CD4-positive, alpha-beta T cell treated with Interleukin-12 subunit alpha and Interleukin-12 subunit beta, for 1 hour (primary cell): ENCODE measurements around the gene RNF166.

ENCODE experiments used
- DNase-seq: peaks from one replicate; pipeline ENCODE4 v3.0.0-alpha.2; 2020

The RNF166 gene

DNA sequence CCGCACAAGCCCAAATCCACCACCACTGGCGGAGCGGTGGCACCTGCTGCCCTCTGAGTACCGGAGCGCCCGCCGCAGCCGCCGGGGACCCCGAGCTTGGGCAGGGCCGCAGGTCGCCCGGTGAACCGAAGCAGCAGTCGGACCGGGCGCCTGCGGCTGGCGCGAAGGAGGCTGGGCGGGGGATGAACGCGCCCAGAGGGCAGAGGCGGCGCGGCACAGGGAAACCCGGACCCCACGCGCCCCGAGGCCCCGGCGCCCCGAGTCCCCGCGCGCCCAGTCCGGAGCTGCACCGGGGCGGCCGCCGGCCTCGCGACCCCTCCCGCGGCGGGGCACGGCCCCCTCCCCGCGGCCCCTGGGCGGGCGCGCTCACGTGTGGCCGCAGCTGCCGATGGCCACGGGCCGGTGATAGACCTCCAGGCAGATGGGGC lies 393 bp downstream of the RNF166 start:
- DNase-seq, result peak; percentile 20

- peak; percentile 43 for DNase-seq
Measured at GRCh38 chr16:88705076-88705684, 1.0 kb downstream of the RNF166 start.

DNA sequence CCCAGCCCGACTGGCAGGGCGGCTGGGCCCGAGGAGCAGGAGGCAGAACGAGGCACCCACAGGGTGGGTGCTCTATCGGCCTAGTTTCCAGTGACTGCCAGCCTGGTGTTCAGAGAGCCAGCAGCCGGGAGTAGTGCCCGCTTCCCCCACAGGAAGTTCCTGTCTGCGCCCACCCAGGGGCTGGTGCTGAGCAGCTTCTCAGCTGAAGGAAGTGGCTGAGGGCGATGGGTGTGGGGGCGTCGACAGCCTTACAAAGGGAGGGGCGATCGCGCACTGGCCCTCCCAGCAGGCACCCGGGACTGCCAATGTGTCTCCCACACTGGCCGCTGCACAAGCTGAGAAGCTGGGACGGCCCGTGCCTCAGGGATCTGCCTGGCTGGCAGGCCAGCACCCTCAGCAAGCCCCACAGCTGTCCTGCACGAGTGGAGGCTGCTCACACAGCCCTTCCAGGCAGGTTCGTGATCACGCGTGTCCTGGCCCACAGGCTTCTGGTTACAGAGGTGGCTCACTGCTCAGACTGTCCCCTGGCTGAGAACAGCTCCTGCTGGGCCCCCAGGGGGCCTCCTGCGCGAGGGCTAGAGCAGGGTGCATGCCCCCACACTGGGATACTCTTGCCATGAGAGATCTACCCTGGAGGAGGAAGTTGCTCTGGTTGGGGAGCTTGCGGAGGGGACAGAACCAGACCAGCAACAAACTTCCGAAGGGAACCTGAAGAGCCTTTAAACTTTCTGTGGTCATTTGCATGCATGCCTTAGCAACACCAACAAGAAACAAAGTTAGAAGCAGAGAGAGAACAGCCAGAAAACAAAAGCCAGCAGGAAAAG lies 2.5 kb downstream of the RNF166 start:
- peak; percentile 76 for DNase-seq

DNA sequence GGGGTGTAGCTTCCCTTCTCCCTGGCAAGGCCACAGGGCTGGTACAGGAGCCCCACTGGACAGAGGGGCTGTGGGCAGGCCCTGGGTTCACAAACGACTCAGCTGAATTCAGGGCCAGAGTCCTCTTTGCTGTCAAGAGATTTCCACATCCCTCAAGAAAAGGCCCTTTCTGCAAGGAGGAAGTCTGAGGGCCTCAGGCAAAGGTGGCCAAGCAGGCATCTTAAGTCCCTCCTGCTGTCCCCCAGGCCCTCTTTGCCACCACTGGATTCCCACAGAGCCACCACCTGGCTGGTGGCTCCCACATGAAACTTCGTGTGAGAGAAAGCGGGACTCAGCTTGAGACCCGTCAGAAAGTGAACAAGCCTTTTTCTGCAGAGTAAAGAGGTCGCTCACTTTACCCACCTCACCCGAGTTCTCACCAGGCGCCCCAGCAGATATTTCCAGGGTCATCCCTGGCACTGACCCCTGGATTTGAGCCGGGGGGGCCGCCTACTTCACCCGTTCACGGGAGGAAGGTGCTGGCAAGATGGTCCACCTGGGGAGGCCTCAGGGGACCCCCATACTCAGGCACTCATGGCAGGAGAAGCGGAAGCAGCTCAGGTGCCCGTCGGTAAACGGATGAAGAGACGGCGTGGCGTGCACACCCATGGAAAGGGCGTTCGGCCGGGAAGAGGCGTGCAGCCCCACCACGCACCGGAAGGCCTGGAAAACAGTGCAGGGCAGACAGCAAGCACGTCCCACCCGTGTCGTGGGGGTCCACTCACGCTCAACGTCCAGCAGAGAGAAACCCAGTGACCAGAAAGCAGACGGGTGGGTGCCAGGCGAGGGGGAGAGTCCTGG lies 3.6 kb downstream of the RNF166 start:
- peak; percentile 10 for DNase-seq

DNA sequence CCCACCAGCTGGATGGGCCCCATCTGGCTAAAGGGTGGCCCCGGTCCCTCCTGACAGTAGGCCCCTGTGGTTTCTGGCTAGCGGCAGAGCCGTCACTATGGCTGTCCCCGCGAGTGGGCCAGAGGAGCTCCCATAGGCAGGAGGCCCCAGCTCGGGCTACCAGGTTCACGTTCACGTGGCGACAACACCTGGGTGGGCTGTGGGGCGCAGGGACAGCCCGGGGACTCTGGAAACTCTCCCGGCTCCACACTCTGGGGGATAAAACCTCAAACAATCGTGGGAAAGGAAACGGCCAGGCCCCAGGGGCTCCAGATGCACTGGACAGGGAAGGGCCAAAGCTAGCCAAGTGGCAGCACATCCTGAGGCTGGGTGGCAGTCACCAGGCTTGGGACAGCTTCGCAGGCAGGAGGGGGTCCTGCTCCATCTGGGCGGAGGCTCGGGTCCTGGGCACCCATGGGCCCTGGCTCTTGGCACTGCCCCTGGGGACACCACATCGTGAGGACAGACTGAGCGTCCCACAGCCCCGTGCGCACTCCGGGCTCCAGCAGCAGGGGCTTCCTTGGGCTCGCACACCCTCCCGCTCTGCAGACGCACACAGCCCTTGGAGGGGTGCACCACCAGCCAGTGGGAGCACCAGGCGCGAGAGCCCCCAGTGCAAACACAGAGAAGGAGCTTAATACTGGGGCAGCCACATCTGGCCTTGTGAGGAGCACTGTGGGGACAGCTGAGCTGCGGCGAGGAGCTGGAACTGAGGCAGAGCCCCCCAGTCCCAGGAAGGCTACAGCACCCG lies 4.4 kb downstream of the RNF166 start:
- peak; percentile 18 for DNase-seq

DNA sequence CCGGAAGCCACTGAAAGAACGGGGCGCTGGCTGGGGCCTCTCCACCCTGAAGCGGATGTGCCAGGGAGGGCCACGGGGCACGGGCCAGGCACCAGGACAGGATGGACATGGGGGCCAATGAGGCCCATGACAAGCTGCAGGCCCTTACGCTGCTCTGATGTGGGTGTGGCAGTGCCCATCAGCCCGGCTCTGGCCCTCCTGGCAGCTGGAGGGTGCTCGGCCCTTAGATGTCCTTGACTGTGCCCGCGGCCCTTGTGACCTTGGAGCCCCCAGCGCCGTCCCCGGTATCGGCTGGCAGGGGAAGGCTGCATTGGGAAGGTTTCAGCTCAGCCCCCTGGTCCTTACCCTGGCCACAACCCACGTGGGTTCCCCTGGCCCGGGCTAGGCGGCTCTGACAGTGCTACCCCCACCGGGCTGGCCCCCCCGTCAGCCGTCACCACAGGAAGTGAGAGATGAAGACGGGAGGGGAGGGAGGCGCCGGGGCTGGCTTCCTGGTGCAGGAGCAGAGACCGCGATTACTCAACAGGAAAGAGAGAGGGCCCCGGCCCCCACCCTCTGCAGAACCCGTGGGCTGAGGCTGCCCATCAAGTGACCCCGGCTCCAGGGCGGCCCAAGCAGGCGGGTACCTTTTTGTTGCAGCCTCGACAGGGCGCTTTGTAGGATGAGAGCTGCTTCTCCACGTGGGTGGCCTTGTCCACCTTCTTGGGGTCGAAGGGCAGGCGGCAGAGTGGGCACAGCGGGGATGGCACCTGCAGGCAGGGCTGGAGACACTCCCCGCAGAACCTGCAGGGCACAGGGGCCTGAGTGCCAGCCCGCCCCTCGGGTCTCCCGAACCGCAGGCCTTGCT lies 5.3 kb downstream of the RNF166 start:
- DNase-seq, result peak; percentile 94

GRCh38 chr16:88700322-88700635 lies 5.9 kb downstream of the RNF166 start:
- no peak for DNase-seq

DNA sequence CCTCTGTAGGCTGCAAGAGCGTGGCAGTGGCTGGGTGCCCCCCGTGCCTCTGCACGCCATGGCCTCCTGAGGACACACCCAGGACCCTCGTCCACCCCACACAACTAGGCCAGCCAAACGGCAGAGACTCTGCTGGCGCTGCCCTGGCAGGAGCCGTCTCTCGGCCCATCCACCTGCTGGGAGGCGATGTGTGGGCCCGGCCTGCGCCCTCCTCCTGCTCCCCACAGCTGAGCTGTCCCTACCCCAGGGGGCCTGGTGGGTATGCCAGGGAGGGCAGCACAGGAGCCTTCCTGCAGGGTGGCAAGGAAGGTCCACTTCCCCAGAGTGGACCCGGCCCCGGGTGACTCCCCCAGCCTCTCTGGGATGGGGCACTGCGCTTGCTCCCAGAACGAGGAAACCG lies 7.0 kb downstream of the RNF166 start:
- no peak for DNase-seq

DNA sequence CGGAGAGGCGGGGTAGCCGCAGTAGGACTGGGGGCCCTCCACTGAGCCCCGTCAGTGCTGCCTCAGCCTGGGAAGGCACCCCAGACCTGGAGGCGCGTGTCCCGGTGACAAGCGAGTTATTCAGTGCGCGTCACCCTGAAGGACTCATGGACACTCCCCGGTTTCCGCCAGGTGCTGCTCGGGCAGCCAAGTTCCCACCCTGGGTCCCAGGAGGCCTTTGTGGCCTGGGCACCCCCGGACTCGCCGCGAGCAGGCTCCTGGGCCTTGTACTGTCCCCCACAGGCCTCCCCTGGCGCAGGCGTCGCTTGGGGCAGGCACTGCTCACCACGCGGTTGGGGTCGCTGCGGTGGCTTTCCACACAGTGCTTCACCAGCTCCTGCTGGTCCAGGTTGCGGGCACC lies 7.6 kb downstream of the RNF166 start:
- no peak for DNase-seq

DNA sequence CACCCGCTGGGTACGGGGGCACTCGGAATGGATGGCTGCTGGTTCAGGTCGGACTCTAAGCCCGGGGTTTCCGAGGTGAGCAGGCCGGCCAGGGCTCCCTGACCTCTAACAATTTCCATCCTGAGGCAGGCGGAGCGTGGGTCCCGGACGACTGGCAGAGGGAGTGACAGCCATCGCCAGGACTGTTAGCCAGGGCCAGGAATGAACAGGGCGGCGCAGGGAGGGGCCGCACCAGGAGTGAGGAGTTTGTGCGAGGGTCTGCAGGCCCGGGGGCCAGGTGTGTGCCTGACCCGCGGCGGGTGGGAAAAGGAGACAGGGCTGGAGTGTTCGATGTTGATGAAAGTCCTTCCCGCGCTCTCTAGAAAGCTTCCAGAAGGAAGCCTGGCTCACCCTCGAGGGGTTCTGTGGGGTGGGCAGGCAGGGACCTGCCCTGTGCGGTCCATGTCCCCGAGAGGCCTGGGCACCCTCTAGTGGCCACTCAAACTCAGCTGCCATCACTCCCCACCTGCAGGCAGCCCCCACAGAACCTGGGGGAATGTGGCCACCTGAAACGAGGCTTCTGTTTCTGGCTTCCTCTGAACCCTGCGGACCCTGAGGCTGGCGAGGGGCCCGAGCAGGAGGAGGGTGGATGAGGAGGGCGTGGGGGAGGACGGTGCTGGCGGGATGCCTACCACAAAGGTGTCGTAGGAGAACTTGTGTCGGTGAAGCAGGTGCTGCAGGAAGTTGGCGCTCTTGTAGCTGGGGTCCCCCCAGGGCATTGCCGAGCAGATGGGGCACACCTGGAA lies 8.2 kb downstream of the RNF166 start:
- DNase-seq, result peak; percentile 40

- DNase-seq, result no peak
Measured at GRCh38 chr16:88697116-88697830, 8.9 kb downstream of the RNF166 start.

GRCh38 chr16:88696441-88696840 lies 9.8 kb downstream of the RNF166 start:
- DNase-seq, result no peak

- DNase-seq, result no peak
Measured at GRCh38 chr16:88695753-88696152, 10.5 kb downstream of the RNF166 start.

- no peak for DNase-seq
Measured at GRCh38 chr16:88695218-88695617, 11.0 kb downstream of the RNF166 start.

GRCh38 chr16:88694221-88695087 lies 11.8 kb downstream of the RNF166 start:
- DNase-seq, result no peak

DNA sequence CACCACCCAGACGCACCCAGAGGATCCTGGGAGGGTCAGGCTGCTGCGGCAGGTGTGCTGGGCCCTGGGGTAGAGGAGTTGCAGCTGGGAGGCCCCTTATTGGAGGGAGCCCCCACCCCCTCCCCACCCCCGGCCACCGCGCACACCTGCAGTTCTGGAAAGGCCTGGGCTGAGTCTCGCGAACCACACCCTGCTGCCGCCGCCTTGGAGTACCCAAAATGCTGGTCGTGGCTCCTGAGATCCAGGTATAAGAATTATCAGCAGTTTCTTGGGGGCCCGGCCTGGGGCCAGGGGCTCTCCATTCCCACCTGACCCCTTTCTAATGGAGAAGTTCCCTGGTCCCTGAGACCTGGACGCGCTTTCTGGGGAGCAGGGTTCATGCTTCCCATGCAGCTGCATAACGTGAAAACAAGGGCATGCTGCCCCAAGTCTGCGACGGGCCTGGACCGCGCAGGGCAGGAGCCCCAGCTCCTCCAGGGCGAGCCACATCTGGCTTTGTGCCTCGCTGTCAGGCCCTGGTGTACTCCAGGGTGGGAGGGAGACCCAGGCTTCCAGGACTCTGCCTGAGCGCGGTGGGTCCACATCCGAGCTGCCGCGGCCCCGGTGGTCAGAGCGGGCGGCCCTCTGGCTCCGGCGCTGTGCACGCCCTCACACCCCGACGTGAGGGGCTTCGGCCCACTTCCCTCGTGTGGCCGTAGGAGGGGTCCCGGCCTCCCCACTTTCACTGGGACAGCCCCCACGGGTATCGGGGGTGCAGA lies 12.6 kb downstream of the RNF166 start:
- DNase-seq, result no peak

DNA sequence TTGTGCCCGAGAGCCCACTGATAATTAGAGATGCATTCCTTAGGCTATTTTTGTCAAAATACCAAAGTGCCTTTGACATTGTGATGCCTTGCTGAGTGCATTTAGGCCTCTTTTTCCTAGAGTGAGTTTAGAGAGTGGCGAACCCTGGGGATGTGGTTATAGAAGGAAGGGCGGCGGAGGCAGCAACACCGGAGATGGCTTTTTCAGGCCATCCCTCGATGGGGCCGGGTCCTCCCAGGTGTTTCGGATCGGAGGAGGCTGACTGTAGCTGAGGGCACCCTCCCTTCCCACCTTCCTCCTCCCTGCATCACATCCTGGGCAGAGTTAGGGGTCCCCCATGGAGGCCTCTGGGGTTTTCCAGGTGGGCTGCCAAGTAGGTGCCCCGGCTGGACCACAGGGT lies 13.3 kb downstream of the RNF166 start:
- no peak for DNase-seq

- DNase-seq, result peak; percentile 40
Measured at GRCh38 chr16:88691924-88692560, 14.2 kb downstream of the RNF166 start.
